GM18498 (cell line): ENCODE results near the gene LRRC27.

Experiments
- ATAC-seq: cut with Tn5 transposase; IDR thresholded peaks from one replicate; pipeline ENCODE4 v1.9.1; 2021; ENCODE audit warnings: mild to moderate bottlenecking, moderate library complexity; ENCODE audit not compliant: unreplicated experiment

Gene LRRC27

GRCh38 chr10:132300582-132300981, 31.4 kb upstream of the LRRC27 start:
- no peak for ATAC-seq

- no peak for ATAC-seq
Observed at GRCh38 chr10:132301371-132302330, 30.3 kb upstream of the LRRC27 start.

- ATAC-seq, result no peak
Observed at GRCh38 chr10:132302421-132303310, 29.3 kb upstream of the LRRC27 start.

GRCh38 chr10:132303361-132304115, 28.5 kb upstream of the LRRC27 start:
- ATAC-seq, result no peak

- no peak for ATAC-seq
Observed at GRCh38 chr10:132304756-132305509, 27.1 kb upstream of the LRRC27 start.

- ATAC-seq, result no peak
Observed at GRCh38 chr10:132305654-132306342, 26.2 kb upstream of the LRRC27 start.

GRCh38 chr10:132306343-132306685, 25.7 kb upstream of the LRRC27 start:
- ATAC-seq, result no peak

- ATAC-seq, result peak; percentile 18
Observed at GRCh38 chr10:132306864-132307751, 24.9 kb upstream of the LRRC27 start.

GRCh38 chr10:132307823-132308586, 24.0 kb upstream of the LRRC27 start, which contains the start of gene STK32C:
STK32C (minus strand) TSS chr10:132307950; CDS start chr10:132307833, 117 bp downstream.
- peak; percentile 83 for ATAC-seq

GRCh38 chr10:132308587-132309470, 23.2 kb upstream of the LRRC27 start:
- ATAC-seq, result no peak

GRCh38 chr10:132309471-132309865, 22.5 kb upstream of the LRRC27 start:
- ATAC-seq, result no peak

- ATAC-seq, result no peak
Observed at GRCh38 chr10:132309879-132310591, 22.0 kb upstream of the LRRC27 start.

GRCh38 chr10:132310701-132311337, 21.2 kb upstream of the LRRC27 start:
- ATAC-seq, result no peak

GRCh38 chr10:132311338-132311939, 20.6 kb upstream of the LRRC27 start:
- ATAC-seq, result no peak

GRCh38 chr10:132313305-132313704, 18.7 kb upstream of the LRRC27 start:
- no peak for ATAC-seq
